ENCODE data around the gene MARCHF10.

MARCHF10 gene

DNA sequence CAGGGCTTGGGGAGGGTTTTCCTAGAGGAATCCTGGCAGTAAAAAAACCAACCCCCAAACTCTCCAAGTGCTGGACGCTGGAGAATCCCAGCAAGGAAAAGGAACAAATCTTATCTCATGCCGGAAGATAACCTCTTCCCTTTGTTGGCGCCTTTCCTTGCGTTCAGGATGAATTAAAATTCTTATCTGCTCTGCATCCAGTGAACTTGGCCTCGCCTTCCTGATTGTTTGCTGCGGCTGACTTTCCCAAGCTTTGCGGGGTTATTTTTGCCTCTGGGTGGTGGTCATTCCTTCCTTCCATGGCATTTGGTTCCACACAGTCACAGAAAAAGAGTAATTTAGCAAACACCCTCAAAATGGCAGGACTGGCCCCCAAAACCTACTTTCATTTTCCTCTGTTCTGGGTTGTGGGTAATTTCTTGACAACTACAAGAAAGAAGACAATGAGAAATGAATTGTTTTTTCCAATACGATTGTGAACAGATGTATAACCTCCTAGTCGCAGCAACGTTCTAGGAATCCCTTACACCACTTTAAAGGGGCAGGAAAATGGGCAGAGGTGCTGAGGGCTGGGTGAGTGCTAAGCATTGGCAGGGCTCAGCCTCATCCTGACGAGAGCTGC lies 102.8 kb downstream of the MARCHF10 start:
- Histone ChIP-seq H3K4me3 (peak overlapping the region; percentile 82), H3K27ac (peak overlapping the region in 1 of 2 donors; percentile 26)
- TF ChIP-seq, protein P1, sequence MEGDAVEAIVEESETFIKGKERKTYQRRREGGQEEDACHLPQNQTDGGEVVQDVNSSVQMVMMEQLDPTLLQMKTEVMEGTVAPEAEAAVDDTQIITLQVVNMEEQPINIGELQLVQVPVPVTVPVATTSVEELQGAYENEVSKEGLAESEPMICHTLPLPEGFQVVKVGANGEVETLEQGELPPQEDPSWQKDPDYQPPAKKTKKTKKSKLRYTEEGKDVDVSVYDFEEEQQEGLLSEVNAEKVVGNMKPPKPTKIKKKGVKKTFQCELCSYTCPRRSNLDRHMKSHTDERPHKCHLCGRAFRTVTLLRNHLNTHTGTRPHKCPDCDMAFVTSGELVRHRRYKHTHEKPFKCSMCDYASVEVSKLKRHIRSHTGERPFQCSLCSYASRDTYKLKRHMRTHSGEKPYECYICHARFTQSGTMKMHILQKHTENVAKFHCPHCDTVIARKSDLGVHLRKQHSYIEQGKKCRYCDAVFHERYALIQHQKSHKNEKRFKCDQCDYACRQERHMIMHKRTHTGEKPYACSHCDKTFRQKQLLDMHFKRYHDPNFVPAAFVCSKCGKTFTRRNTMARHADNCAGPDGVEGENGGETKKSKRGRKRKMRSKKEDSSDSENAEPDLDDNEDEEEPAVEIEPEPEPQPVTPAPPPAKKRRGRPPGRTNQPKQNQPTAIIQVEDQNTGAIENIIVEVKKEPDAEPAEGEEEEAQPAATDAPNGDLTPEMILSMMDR (IDR thresholded peaks at IDR 0.05) = no peak
- no peak for DNase-seq (ENCODE audit: low spot score)

DNA sequence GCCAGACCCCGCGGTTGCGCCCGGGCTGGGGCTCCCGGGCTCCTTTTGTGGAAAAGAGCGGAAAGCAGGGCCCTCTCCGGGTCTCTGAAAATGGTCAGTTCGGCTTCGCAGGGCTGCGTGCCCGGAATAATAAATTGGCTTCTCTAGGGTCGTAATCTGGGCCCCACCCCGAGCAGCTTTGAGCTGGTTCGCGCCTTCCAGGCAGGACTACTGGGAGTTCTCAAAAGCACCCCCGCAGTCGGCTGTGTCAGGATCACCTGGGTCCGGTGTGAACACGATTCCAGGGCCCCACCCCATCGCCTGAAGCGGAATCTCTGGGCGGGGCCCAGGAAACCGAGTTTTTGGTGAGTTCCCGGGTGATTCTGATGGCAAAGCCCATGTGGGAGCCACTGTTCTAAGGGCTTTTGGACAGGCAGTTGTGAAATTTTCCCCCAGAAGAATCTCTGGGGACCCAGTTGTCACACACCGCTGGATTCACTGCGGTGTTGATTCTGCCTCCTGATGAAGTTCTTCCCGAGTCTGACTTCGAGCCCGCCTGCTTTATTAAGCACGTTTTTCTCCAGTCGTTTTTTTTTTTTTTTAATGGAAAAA lies 103.6 kb downstream of the MARCHF10 start:
- H3K4me3 ChIP-seq = peak overlapping the region; percentile 82
- TF ChIP-seq, protein P1 (IDR thresholded peaks at IDR 0.05) = no peak
- H3K27ac ChIP-seq = peak overlapping the region; percentile 46 to 52
- no peak for DNase-seq (ENCODE audit: low spot score)

DNA sequence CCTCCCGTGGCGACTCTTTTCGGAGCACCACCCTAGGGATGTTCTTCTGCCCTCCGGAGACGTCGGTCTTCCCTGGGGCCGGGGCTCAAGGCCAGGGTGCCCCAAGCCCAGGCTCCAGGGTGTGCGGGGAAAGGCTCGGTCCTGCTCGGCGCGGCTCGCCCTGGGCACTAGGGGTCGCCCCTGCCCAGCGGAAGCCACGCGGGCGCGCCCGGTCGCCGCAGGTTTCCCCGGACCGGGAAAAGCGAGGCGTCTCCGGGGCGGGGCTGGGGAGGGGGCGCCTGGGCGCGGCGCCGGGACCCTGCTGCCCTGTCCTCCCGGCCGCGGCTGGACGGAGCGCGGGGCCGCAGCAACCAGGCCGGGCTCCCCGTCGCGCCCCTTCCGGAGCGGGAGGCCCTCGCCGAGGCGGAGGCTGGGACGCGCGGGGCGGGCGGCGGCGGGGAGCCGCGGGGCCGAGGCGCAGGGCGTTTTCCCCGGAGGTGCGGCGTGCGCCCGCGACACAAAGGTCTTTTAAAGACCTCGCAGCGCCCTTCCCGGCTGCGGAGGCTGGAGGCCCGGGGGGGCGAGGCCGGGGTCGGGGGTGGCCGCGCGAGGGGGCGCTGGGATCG lies 104.2 kb downstream of the MARCHF10 start:
- H3K4me3 ChIP-seq = peak overlapping the region; percentile 82
- peak overlapping the region; percentile 46 to 52 for H3K27ac ChIP-seq
- TF ChIP-seq, protein P1 (IDR thresholded peaks at IDR 0.05) = peak; percentile 82
- DNase-seq (ENCODE audit: low spot score) = peak; percentile 76

DNA sequence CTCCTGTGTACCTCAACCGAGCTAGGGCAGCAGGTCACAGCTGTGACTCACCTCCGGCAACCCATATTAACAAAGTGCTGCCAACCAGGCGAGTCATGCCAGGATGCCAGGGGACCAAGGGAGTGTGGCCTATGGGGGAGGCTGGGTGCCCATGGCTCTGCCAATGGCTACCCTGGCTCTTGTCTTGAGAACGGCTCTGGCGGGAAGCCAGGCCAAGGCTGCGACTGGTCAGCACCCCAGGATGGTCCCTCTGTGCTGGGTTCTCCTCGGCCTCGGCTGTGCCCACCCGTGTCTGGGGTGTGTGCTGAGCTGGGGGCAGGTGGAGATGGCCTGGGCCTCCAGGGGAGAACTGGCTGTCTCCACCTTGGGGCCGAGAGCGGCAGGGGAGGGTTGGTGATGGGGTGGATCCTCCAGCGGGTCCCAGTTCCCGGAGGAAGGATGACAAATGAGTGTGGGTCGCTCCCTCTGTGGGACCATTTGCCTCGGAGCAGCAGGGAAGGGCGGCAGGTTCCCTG lies 104.8 kb downstream of the MARCHF10 start:
- peak; percentile 77 for DNase-seq (ENCODE audit: low spot score)
- Histone ChIP-seq H3K4me3 (peak overlapping the region; percentile 82), H3K27ac (peak overlapping the region; percentile 46 to 52)
- TF ChIP-seq, protein P1 (IDR thresholded peaks at IDR 0.05) = no peak

DNA sequence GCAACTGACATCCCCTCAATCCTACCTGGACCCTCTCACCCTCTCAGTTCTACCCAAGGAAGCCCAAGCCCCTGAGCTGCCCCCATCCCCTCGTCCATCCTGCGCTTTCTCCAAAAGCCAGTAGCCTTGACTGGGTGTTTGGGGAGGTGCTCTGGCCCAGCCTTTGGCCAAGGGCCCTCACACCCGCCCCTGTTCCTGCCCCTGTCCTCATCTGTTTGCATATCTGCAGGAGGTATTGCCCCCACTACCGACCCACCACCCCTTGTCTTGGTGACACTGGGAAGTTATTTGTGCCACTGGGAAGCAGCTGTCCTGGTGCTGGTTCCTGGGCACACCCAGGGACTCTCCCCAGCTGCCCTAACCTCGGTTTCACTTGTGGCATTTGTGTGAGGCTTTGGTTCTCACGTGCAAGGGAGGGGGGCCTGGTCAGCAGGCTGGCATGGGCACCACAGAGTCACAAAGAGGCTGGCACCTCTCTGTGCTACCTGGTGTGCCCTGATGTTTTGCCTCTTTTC lies 105.3 kb downstream of the MARCHF10 start:
- Histone ChIP-seq H3K27ac (no peak overlapping the region), H3K4me3 (no peak overlapping the region)
- TF ChIP-seq, protein P1 (IDR thresholded peaks at IDR 0.05) = no peak
- DNase-seq (ENCODE audit: low spot score) = no peak

DNA sequence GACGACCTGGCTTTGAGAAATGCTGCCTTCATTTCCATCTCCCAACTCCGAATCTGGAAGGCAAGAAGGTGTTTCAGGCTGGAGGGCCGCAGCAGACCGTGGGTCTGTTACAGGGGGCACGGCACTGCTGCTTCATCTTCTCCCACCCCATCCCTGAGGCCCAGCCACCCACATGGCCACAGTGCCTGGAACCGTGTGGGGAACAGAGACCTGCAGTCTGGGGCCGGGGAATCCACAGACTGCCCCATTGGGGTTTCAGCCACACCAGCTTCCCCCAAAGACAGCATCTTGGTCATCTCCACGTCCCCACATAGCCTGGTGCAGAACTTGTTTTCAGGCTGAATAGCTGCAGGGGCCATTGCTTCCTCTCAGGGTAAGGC lies 106.4 kb downstream of the MARCHF10 start:
- H3K4me3 ChIP-seq = no peak overlapping the region
- no peak for DNase-seq (ENCODE audit: low spot score)

More for the DNA sequence above, 106.4 kb downstream of the MARCHF10 start:
- TF ChIP-seq, protein P1 (IDR thresholded peaks at IDR 0.05) = no peak
- H3K27ac ChIP-seq = no peak overlapping the region
